Measurements from ENCODE around the gene PSMB2. TPM values are rescaled to one million over a fixed set of nuclear protein-coding genes. Genes with fewer than 3 reads are reported as not detected.

The PSMB2 gene
- polyA plus RNA-seq, 2 of the 4 experiments (the other 2 are of a cell fraction) = 84.6 to 88.3 TPM

GRCh38 chr1:35564884-35565741 is 76.2 kb downstream of the PSMB2 start:
- 72% methylated on average over 12 of the region's 28 CpGs for whole genome bisulfite sequencing (ENCODE audit: missing lambda C conversion rate)
- CTCF ChIA-PET = interaction anchor here (0.6 to 5.9 kb wide), 30 partner anchors 8 to 740 kb away, joined by 3 to 62 read pairs (median 4); partner anchors contain the start of gene TFAP2E
- POLR2A ChIA-PET = interaction anchor here (1.5 kb wide), 1 partner anchor 204 kb away, joined by 6 read pairs; the partner anchor contains the start of gene CLSPN
- TF ChIP-seq E2F6 (IDR thresholded peaks at IDR 0.05; ENCODE audit: borderline replicate concordance, low read depth) (no peak), HES2 (IDR thresholded peaks at IDR 0.05) (no peak), FOSL2 (IDR thresholded peaks at IDR 0.05) (no peak), FOSL2 (CRISPR knock-in tag; IDR thresholded peaks at IDR 0.05) (peak; percentile 20; the same call in 1 of the 2 replicates)
- Histone ChIP-seq H3K4me1 (no peaks in the 10 kb centered on the region; the same call in 2 of the 3 replicates), H3K4me2 (no peak overlapping the region), H3K9me3 (no peaks in the 10 kb centered on the region), H3K4me3 (no peak overlapping the region), H3K27ac (no peak overlapping the region)
- no peak for DNase-seq (ENCODE audit: low read depth in 1 of 2, low spot score in 1 of 2)
- no peak for FAIRE-seq
- ATAC-seq = no peak; a peak in 1 of 6 replicates

DNA sequence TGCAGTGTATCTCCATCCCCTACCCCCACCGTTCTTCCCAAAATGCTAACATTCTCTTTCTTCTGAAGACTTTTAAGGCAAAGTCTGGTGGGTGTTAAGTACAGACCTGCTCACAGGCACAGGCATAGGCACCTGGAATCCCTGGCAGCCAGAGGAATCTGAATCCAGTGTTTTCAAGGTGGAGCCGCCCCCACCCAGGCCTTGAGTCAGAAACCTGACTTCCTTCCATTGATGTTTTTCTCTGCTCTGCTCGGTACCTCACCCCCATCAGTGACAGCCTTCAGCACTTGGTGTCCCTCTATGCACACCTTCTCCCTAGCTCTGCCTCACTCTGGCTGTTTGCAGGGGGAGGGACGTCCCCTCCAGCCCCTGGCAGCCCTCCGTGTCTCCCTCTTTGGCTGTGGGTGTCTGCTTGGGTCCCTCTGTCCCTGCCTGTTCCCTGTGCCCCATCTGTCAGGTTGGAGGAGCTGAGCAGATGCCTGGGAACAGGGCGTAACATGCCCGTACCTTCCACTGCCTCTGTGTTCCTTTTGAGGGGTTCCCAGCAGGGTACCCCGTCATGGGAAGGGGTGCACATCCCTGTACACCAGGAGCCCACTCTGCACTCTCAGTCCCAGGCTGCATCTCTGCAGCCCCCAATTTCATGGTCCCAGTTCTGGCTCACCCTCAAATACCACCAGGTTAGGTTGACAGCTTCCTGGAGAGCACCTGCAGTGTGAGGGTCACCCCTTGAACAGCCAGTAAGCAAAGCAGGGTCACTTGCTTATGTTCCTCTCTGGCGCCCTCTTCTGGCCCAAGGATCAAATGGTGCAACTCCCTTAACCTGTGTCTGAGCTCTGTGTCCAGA is 77.1 kb downstream of the PSMB2 start:
- WGBS (ENCODE audit: missing lambda C conversion rate) = 62% methylated on average over 9 of the region's 9 CpGs
- no peak for FAIRE-seq

More for the DNA sequence above, 77.1 kb downstream of the PSMB2 start:
- peak; percentile 69 to 81 for DNase-seq (ENCODE audit: low read depth in 1 of 2, low spot score in 1 of 2)
- H3K4me2 ChIP-seq = no peak overlapping the region
- peaks cover under 1% of the 10 kb centered on the region; the same call in 1 of the 3 replicates for H3K4me1 ChIP-seq
- ChIA-PET CTCF (interaction anchor here (0.6 to 5.9 kb wide), 29 partner anchors 8 to 739 kb away, joined by 3 to 62 read pairs (median 4); partner anchors contain the start of gene TFAP2E), POLR2A (interaction anchor here (1.5 kb wide), 1 partner anchor 205 kb away, joined by 6 read pairs; the partner anchor contains the start of gene CLSPN)
- no peak overlapping the region for H3K27ac ChIP-seq
- ATAC-seq = peak; percentile 60 to 83
- TF ChIP-seq RAD21 (conservative IDR thresholded peaks at IDR 0.05 in 1 of 2, IDR thresholded peaks at IDR 0.05 in 1 of 2) (peak; percentile 47 to 48), SREBF2 (IDR thresholded peaks at IDR 0.05) (no peak), CEBPB (IDR thresholded peaks at IDR 0.05) (peak in 1 of 2 experiments; percentile 28; a peak in 1 of 4 replicates), E2F6 (IDR thresholded peaks at IDR 0.05; ENCODE audit: borderline replicate concordance, low read depth) (no peak), PHF8 (IDR thresholded peaks at IDR 0.05; ENCODE audit: borderline replicate concordance, low read depth) (no peak), TFCP2L1 (CRISPR knock-in tag; IDR thresholded peaks at IDR 0.05) (no peak), FOSB (CRISPR knock-in tag; IDR thresholded peaks at IDR 0.05) (no peak), SMC3 (IDR thresholded peaks at IDR 0.05) (peak; percentile 41; the same call in 1 of the 3 replicates), CTCF (IDR thresholded peaks at IDR 0.05) (peak; percentile 70), NFE2L2 (conservative IDR thresholded peaks at IDR 0.05; ENCODE audit: low read length) (no peak), RFX5 (IDR thresholded peaks at IDR 0.05) (no peak; the same call in 1 of the 2 replicates), MYC (IDR thresholded peaks at IDR 0.05; ENCODE audit: borderline replicate concordance, low read length) (no peak), HMGXB4 (CRISPR knock-in tag; IDR thresholded peaks at IDR 0.05; ENCODE audit: borderline replicate concordance) (no peak), HOXB13 (CRISPR knock-in tag; IDR thresholded peaks at IDR 0.05; ENCODE audit: low read depth) (no peak), ESRRA (IDR thresholded peaks at IDR 0.05; ENCODE audit: borderline replicate concordance, low read length) (no peak), HOXB5 (CRISPR knock-in tag; IDR thresholded peaks at IDR 0.05) (no peak)
- no peak overlapping the region for H3K4me3 ChIP-seq
- H3K9me3 ChIP-seq = no peaks in the 10 kb centered on the region
